GM12865 (cell line): ENCODE data around the gene NXPH2.

Experiments used
- DNase-seq: peaks from one replicate; pipeline ENCODE4 v3.0.0; 2010; ENCODE audit warnings: low read depth
- H3K4me3 ChIP-seq: 2 replicates; pipeline ENCODE4 v1.5.1; 2011; ENCODE audit warnings: mild to moderate bottlenecking, low read depth, low read length, control low read depth
- CTCF ChIP-seq: IDR thresholded peaks from 2 replicates; pipeline ENCODE4 v1.5.1; 2011; ENCODE audit warnings: low read length, control low read depth, low read depth, inconsistent platforms; ENCODE audit not compliant: insufficient read depth; ENCODE audit errors: missing control alignments

The NXPH2 gene

GRCh38 chr2:138780446-138780880, 273 bp upstream of the NXPH2 start:
- DNase-seq = no peak
- H3K4me3 ChIP-seq = no peak overlapping the region
- TF ChIP-seq CTCF = no peak

GRCh38 chr2:138779406-138779780, 797 bp downstream of the NXPH2 start:
- no peak overlapping the region for H3K4me3 ChIP-seq
- DNase-seq = no peak
- no peak for TF ChIP-seq CTCF

- no peak for TF ChIP-seq CTCF
- H3K4me3 ChIP-seq = no peak overlapping the region
- no peak for DNase-seq
Observed at GRCh38 chr2:138777996-138778395, 2.2 kb downstream of the NXPH2 start.

GRCh38 chr2:138775736-138776135, 4.5 kb downstream of the NXPH2 start:
- TF ChIP-seq CTCF = no peak
- no peak for DNase-seq
- H3K4me3 ChIP-seq = no peak overlapping the region

- TF ChIP-seq CTCF = no peak
- DNase-seq = no peak
- H3K4me3 ChIP-seq = no peak overlapping the region
Observed at GRCh38 chr2:138771534-138771933, 8.7 kb downstream of the NXPH2 start.

GRCh38 chr2:138767101-138767500, 13.1 kb downstream of the NXPH2 start:
- no peak overlapping the region for H3K4me3 ChIP-seq
- no peak for TF ChIP-seq CTCF
- DNase-seq = no peak

- TF ChIP-seq CTCF = no peak
- DNase-seq = no peak
- H3K4me3 ChIP-seq = no peak overlapping the region
Observed at GRCh38 chr2:138766464-138766863, 13.7 kb downstream of the NXPH2 start.
